KG1 (cell line): ENCODE measurements around the gene MSI2.

Source experiments
- DNase-seq: peaks from one replicate; lab custom pipeline; 2025; lab: John Stamatoyannopoulos, UW

Gene MSI2

DNA sequence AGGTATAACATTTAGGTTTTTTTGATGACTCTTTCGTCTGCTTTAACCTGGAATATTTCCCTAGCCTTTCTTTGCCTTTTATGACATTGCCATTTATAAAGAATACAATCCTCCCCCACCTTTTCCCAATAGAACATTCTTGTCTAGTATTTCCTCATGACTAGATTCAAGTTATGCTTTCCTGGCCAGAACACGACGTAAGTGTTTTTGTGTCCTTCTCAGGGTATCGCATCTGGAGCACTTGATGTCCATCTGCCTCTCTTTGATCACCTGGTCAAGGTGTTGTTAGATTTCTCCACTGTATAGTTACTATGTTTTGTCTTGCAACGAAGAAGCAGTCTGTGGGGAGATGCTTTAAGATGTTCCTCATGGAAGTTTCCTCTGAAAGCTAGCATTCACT lies 87.4 kb downstream of the MSI2 start:
- DNase-seq = no peak

GRCh38 chr17:57344261-57344660 lies 87.9 kb downstream of the MSI2 start:
- DNase-seq = no peak

- DNase-seq = no peak
Measured at GRCh38 chr17:57349541-57350247, 93.4 kb downstream of the MSI2 start.

- no peak for DNase-seq
Measured at GRCh38 chr17:57350266-57350665, 93.9 kb downstream of the MSI2 start.

DNA sequence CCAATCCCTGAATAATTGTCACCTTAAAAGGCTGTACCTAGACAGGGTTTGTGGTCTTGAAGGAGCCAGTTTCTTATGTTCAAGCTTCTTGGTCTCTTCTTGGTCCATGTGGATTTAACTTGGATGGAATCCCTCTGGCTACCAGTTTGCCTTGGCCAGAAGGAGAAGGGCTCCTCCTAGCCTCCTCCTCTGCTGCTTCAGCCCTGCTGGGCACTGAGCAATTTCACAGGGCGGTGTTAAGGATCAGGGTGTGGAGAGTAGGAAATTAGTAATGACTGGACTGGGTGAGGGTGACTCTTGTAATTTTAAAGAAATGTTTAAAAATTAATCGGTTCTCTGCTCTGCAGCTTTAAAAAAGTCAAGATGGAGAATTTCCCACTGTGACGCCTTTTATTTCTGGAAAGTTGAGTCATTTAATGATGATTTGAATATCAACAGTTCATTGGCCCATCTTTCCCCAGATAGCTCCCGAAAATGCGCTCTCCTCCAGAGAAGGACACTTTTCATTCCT lies 96.4 kb downstream of the MSI2 start:
- no peak for DNase-seq

DNA sequence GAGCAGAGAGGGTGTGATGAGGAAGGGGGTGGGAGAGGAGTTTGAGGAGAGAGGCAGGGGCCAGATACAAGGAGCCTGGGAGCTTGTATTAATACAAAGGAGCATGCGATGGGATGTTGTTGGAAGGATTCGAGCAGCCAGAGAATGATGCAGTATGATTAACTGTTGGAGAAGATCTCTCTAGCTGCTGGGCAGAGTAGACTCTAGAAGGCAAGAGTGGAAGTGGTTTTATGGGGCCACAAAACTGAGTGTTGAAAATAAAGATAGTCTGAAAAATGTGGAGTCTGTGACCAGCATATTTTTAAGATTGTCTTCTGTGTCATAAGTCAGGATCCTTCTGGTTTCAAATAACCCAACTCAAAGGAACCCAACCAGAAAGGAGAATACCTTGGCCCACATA lies 98.3 kb downstream of the MSI2 start:
- DNase-seq = no peak

GRCh38 chr17:57355090-57355859 lies 99.0 kb downstream of the MSI2 start:
- no peak for DNase-seq

- DNase-seq = no peak
Measured at GRCh38 chr17:57356153-57356718, 99.9 kb downstream of the MSI2 start.

DNA sequence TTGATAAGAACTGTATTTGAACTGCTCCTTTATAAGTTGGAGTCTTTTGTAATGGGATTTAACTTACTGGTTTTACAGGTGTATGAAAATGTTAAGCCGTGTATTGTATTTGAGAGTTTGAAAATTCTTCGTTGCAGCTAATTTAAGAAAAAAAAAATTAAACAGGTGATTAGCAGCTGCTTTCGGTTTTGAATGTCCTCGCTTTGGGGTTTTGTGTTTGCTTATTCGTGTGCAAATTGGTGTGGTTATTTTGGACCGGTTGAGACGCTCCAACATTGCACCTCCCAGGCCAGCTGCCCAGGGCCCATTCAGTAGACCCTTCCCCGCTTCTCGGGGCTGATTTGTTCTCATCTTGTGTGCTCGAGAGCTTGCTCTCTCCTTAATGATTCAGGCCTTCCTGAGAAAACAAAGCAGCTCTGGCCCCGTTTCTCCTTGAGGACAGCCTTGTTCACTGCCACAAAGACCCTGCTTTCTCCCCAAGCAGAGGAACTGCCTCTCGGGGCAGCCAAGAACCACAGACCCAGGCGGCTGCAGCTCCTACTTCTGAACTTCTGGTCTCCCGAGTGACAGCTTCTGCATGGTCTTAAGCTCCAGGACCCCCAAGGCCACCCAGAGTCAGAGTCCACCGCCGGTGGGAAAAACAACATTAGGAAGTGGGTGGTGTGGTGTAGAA lies 100.5 kb downstream of the MSI2 start:
- no peak for DNase-seq

DNA sequence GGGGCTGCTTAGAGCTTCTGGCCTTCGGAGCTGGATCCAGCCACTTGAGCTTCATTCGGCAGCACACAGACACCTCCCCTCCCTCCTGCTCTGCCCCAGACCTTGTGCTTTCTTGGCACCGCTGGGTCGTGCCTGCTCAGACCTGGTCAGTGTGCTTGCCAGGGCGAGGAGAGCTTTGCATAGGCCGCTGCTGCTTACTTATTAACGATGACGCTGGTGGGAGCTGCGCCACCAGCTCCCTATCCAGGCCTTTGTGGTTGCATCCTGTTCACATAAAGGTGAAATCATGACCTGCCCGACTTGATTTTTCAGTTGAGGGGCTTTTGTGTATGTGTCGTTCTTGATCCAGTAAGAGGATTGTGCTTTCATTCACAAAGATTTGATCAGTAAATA lies 101.1 kb downstream of the MSI2 start:
- DNase-seq = no peak

DNA sequence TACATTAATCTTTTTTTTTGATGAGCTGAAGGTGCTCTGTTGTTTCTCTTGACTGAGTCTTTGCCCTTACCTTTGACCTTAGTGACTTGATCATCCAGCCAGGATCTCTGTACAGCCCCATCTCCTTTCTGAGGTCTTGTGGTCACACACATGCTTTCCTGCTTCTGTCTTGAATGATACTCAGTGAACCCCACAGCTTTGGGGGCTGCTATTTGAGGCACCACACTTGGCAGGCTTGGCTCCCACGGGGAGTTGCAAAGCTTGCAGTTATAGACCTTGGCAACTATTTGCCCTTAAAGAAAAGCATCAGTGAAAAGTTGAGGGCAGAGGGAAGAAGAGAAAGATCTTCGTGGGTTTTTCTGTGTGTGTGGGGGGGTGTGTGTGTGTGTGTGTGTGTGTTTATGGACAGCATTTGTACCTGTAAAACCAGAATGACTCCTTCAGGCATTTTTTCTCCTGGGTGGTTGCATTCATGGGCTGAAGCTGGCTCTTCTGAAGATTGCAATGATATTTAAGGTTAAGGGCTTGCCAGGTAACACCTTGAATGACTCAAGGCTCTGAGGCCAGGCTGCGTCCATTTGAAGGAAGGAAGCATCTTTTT lies 101.6 kb downstream of the MSI2 start:
- DNase-seq = no peak

GRCh38 chr17:57360266-57360665 lies 103.9 kb downstream of the MSI2 start:
- DNase-seq = no peak

GRCh38 chr17:57362797-57363556 lies 106.7 kb downstream of the MSI2 start:
- DNase-seq = no peak

GRCh38 chr17:57363580-57363979 lies 107.3 kb downstream of the MSI2 start:
- DNase-seq = no peak

- DNase-seq = no peak
Measured at GRCh38 chr17:57363998-57364643, 107.8 kb downstream of the MSI2 start.

DNA sequence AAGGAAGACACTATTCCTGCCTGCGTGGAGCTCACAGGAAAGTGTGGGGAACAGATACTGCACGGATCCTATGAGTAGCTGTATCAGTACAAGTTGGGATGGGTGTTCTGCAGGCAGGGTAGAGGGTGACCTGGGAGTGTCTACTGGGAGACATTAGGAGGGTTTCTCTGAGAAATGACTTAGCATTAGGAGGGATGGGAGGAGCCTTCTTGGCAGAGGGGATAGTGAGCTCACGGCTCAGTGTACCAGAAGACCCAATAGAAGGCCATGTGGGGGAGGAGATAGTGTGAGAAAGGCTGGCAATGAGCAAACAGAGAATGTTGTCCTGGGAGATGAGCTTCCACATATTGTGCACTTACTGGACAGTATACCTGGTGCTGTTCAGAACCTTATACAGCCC lies 109.1 kb downstream of the MSI2 start:
- no peak for DNase-seq

GRCh38 chr17:57366177-57366557 lies 109.8 kb downstream of the MSI2 start:
- DNase-seq = no peak

- no peak for DNase-seq
Measured at GRCh38 chr17:57366558-57367351, 110.4 kb downstream of the MSI2 start.

DNA sequence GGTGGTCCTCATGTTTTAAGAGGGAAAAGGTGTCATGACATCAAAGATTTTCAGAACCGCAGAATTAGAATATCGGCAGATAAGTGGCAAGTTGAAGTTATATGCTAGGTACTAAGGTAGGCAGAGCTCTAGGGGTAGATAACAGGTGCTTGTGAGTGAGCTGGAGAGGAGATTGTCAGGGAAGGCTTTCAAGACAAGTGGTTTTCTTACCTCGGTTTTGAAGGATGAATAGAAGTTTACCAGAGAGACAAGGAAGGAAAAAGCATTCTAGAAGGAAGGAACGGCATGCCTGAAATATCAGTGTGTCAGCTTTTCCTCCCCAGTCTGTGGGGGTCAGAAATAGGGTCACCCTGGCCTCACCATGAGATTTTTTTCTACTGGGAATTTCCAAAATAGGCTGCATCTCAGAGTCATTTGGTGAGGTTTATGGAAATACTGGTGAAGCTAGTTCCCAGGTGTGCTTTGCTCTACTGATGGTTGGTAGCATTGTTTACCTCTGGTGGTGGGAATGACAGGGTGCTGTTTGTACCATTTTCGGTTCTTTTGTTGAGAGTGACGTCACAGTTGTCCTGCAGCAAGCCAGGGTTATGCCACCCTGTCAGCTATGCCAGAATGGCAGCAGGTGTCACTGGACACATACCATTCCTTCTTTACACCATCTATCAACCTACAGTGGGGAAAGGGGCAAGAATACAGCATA lies 112.5 kb downstream of the MSI2 start:
- no peak for DNase-seq
